K562 (cell line): Measurements from ENCODE around the gene CEACAM8. TPM values are rescaled to one million over a fixed set of nuclear protein-coding genes. Genes with fewer than 3 reads are reported as not detected.

ENCODE experiments used
- ATAC-seq: fragments of 200-7000 bp; cut with Tn5 transposase; 3 replicates; pipeline ENCODE4 v1.9.1; 2020; ENCODE audit warnings: moderate library complexity
- BruUV-seq: library from RNA; stranded (reverse); fragments of 400-500 nt; replicated peaks from 2 replicates; lab custom pipeline; 2021; lab: Mats Ljungman, UMichigan
- CTCF ChIA-PET: fragments of 300-600 bp; formaldehyde crosslinking; extraction: SDS; loops from one replicate; lab custom pipeline; 2021; ENCODE audit warnings: low intra/inter-chr PET ratio; lab: Yijun Ruan, JAX
- POLR2A ChIA-PET: fragments of 300-600, 350-650 bp; sonication (Branson Sonifier 250); formaldehyde crosslinking; extraction: SDS; loops from one replicate; lab custom pipeline; 2021; ENCODE audit warnings: antibody characterized with exemption, inconsistent platforms; lab: Yijun Ruan, JAX
- DNase-seq, 4 experiments: peaks; one replicate each; pipeline versions ENCODE4 v3.0.0 to v3.0.0-alpha.2; 2011 to 2018; ENCODE audit warnings: low spot score in 3 of 4, mixed read lengths in 3 of 4; ENCODE audit errors: extremely low read depth in 1 of 4
- FAIRE-seq: peaks from 2 replicates; lab custom pipeline; 2011; peaks lifted over from hg19 to GRCh38; lab: Jason Lieb, UNC
- H2AFZ ChIP-seq: 2 replicates; pipeline ENCODE4 v1.6.0; 2011; ENCODE audit warnings: low read depth, low read length, control low read depth, inconsistent platforms
- H3K27ac ChIP-seq: fragments of 200-600 bp; 3 replicates; pipeline ENCODE4 v1.8.0; 2011; ENCODE audit warnings: low read depth, mild to moderate bottlenecking, control low read depth, inconsistent platforms, low read length, moderate library complexity, mixed read lengths; ENCODE audit errors: extremely low read depth
- H3K27me3 ChIP-seq, 2 experiments: fragments of 300-600 bp in 1 of 2; 2 replicates in 1 of 2; 3 replicates in 1 of 2; pipeline versions ENCODE4 v1.6.0 to v1.8.0; 2011; ENCODE audit warnings: inconsistent platforms in 2 of 2, low read length in 2 of 2, mild to moderate bottlenecking in 1 of 2, mixed read lengths in 1 of 2, moderate library complexity in 1 of 2; ENCODE audit not compliant: control insufficient read depth in 2 of 2, insufficient read depth in 2 of 2
- H3K36me3 ChIP-seq: fragments of 300-600 bp; 3 replicates; pipeline ENCODE4 v1.8.0; 2011; ENCODE audit warnings: mild to moderate bottlenecking, low read length, inconsistent platforms; ENCODE audit not compliant: control insufficient read depth, insufficient read depth
- H3K4me1 ChIP-seq, 2 experiments: fragments of 200-600 bp in 1 of 2; replicated peaks in 1 of 2; 2 replicates in 1 of 2; 3 replicates in 1 of 2; pipeline versions ENCODE4 v1.5.1 to v1.8.0; 2011; ENCODE audit warnings: inconsistent platforms in 2 of 2, low read length in 2 of 2, mild to moderate bottlenecking in 1 of 2, mixed read lengths in 1 of 2, moderate library complexity in 1 of 2; ENCODE audit not compliant: control insufficient read depth in 2 of 2, insufficient read depth in 2 of 2
- H3K4me2 ChIP-seq: 2 replicates; pipeline ENCODE4 v1.6.1; 2011; ENCODE audit warnings: low read length, control low read depth, inconsistent platforms, mixed read lengths; ENCODE audit not compliant: insufficient read depth
- H3K4me3 ChIP-seq: fragments of 200-600 bp; sonication (generic), shearing (Covaris generic); 2 replicates; pipeline ENCODE4 v1.5.1; 2016; ENCODE audit warnings: control low read depth, inconsistent platforms
- H3K79me2 ChIP-seq: fragments of 200-600 bp; 3 replicates; pipeline ENCODE4 v1.8.0; 2011; ENCODE audit warnings: low read length, inconsistent platforms; ENCODE audit not compliant: control insufficient read depth, insufficient read depth
- H3K9ac ChIP-seq, 2 experiments: 2 replicates each; pipeline versions ENCODE4 v1.6.0 to v1.6.1; 2011; ENCODE audit warnings: low read depth in 2 of 2, low read length in 2 of 2, control low read depth in 1 of 2, inconsistent platforms in 1 of 2, mild to moderate bottlenecking in 1 of 2, mixed read lengths in 1 of 2; ENCODE audit not compliant: insufficient read depth in 1 of 2
- H3K9me1 ChIP-seq: one replicate; pipeline ENCODE4 v1.6.0; 2011; ENCODE audit warnings: inconsistent platforms, mild to moderate bottlenecking, low read length, moderate library complexity; ENCODE audit not compliant: control insufficient read depth, insufficient read depth
- H3K9me3 ChIP-seq: replicated peaks from 2 replicates; pipeline ENCODE4 v1.5.1; 2011; ENCODE audit warnings: low read depth, low read length, inconsistent platforms; ENCODE audit not compliant: control insufficient read depth, insufficient read depth
- H4K20me1 ChIP-seq: replicated peaks from 2 replicates; pipeline ENCODE4 v1.6.1; 2011; ENCODE audit warnings: low read length, inconsistent platforms, mixed read lengths; ENCODE audit not compliant: control insufficient read depth, insufficient read depth
- FIP1L1 ChIP-seq: fragments of 200-400 bp; formaldehyde crosslinking; IDR thresholded peaks from 2 replicates; pipeline ENCODE4 v1.6.1; 2018; ENCODE audit warnings: mild to moderate bottlenecking, low read depth, low read length; ENCODE audit not compliant: poor library complexity, severe bottlenecking
- GTF2F1 ChIP-seq: IDR thresholded peaks from 2 replicates; pipeline ENCODE4 v1.6.1; 2011; ENCODE audit warnings: low read depth, low read length, improper control_type of control experiment
- JUND ChIP-seq, 2 experiments: IDR thresholded peaks; 2 replicates in 1 of 2; 3 replicates in 1 of 2; pipeline ENCODE4 v1.6.1; 2011; ENCODE audit warnings: borderline replicate concordance in 2 of 2, low read depth in 2 of 2, low read length in 2 of 2, improper control_type of control experiment in 1 of 2, missing biosample characterization in 1 of 2, missing genetic modification characterization in 1 of 2, missing genetic modification reagents in 1 of 2
- PRMT5 ChIP-seq: sonication (generic); formaldehyde crosslinking; IDR thresholded peaks from 2 replicates; pipeline ENCODE4 v1.5.0; 2020; ENCODE audit warnings: missing genetic modification reagents
- RAD51 ChIP-seq: fragments of 450-650 bp; IDR thresholded peaks from 2 replicates; pipeline ENCODE4 v1.7.1; 2016; ENCODE audit warnings: low read depth, mild to moderate bottlenecking, borderline replicate concordance
- SMAD1 ChIP-seq: fragments of 150-350 bp; IDR thresholded peaks from 2 replicates; pipeline ENCODE4 v1.6.1; 2014; ENCODE audit warnings: low read length, low read depth; ENCODE audit not compliant: partially characterized antibody
- STAT5A ChIP-seq: IDR thresholded peaks from 2 replicates; pipeline ENCODE4 v1.6.1; 2012; ENCODE audit warnings: low read length, inconsistent platforms, borderline replicate concordance
- U2AF2 ChIP-seq: fragments of 200-400 bp; formaldehyde crosslinking; optimal IDR thresholded peaks from 2 replicates; pipeline ENCODE3; 2017; ENCODE audit warnings: low read depth, mild to moderate bottlenecking, low read length
- ZBTB11 ChIP-seq, 3 experiments: fragments of 200-800 bp in 1 of 3; fragments of 250-450 bp in 1 of 3; fragments of 450-650 bp in 1 of 3; sonication (Bioruptor Pico) in 1 of 3; sonication (Bioruptor generic) in 1 of 3; formaldehyde crosslinking in 1 of 3; IDR thresholded peaks; 2 replicates each; pipeline versions ENCODE4 v1.6.1 to v1.8.0; 2016 to 2022; ENCODE audit warnings: mild to moderate bottlenecking in 2 of 3, missing genetic modification characterization in 2 of 3, missing compliant biosample characterization in 1 of 3, moderate library complexity in 1 of 3
- ZNF655 ChIP-seq: fragments of 250-450 bp; sonication (Bioruptor Pico); IDR thresholded peaks from 2 replicates; pipeline ENCODE4 v1.5.0; 2021
- WGBS: fragments of 100-300 bp; shearing (Covaris generic); methylation state at CpG from one replicate; pipeline ENCODE4 v1.1.6; 2016; ENCODE audit warnings: low coverage, mixed read lengths; ENCODE audit not compliant: insufficient coverage; ENCODE audit errors: missing lambda C conversion rate; 5-methylcytosine and 5-hydroxymethylcytosine counted together
- in situ Hi-C: fragments of 300-500 bp; cut with MboI; formaldehyde crosslinking; loops from 4 replicates; pipeline ENCODE4 v1.15.0; 2018; ENCODE audit warnings: inconsistent platforms, mixed read lengths
- intact Hi-C: fragments of 100-400 bp; cut with micrococcal nuclease; formaldehyde crosslinking; loops from 2 replicates; pipeline ENCODE4 v1.14.2; 2022
- polyA plus RNA-seq, 8 experiments: library from polyadenylated mRNA; depleted of rRNA in 4 of 8; stranded (reverse) in 5 of 8; unstranded in 3 of 8; fragments of >200 nt; fragmentation: Nextera tagmentation in 2 of 8; fragmentation: Illumina TruSeq in 1 of 8; extraction: Ambion mirVana in 2 of 8; extraction: Trizol in 1 of 8; gene quantifications; 2 replicates each; pipeline versions ENCODE4 v1.2.1 to v1.2.3, GENCODE V29; 2011 to 2014; ENCODE audit warnings: inconsistent platforms in 1 of 8, missing spikeins in 1 of 8
- total RNA-seq, 7 experiments: library from RNA; depleted of rRNA in 6 of 7; stranded (reverse); fragments of >200 nt in 6 of 7; fragmentation: Illumina TruSeq in 2 of 7; extraction: Trizol in 2 of 7; gene quantifications; 2 replicates each; pipeline versions ENCODE4 v1.2.1 to v1.2.3, GENCODE V29; 2011 to 2021; ENCODE audit warnings: low replicate concordance in 1 of 7
- TF ChIP-seq, protein P1 (sequence below): fragments of 250-450 bp; sonication (Bioruptor Pico); IDR thresholded peaks from 2 replicates; pipeline ENCODE4 v1.8.0; 2021; ENCODE audit warnings: borderline replicate concordance, mild to moderate bottlenecking, moderate library complexity; ENCODE audit not compliant: poor library complexity, severe bottlenecking
- TF ChIP-seq, protein P2 (sequence below): fragments of 250-450 bp; sonication (Bioruptor Pico); IDR thresholded peaks from 2 replicates; pipeline ENCODE4 v1.4.0; 2020; ENCODE audit warnings: mild to moderate bottlenecking

The CEACAM8 gene
- total and polyA plus RNA-seq, 9 of the 15 experiments (the other 6 are each of a cell fraction or from before 2014, with no cell fraction given) = not detected

DNA sequence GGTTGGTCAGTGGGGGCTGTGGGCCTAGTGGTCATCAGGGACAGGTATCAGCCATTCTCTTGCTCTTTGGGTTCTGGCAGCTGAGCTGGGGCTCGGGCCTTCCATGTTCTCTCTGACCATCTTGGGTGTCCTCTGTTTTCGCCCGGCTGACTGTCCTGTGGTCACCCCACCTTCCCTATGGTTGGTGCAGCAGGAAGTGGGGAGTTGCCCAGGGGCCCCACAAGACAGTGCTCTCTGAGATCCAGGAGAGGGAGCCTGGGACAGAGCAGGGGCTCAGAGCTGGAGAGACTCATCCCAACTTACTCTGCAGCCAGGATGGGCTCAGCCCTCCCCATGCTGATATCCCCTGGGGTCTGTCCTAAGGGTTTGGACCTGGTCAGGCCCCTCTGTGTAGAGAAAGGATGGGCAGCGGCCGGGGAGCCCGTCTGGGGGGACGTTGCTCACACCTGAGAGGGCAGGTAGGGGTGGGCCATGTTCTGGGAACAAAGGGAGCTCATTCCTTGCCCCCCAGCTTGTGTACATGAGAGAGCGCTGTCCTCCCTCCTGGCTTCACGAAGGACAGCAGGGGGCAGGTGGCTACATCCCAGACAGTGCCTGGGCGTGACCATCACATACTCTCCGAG is 937 bp upstream of the CEACAM8 start (continued):
- TF ChIP-seq U2AF2 = no peak

GRCh38 chr19:42589792-42590191 is 4.9 kb downstream of the CEACAM8 start:
- CTCF ChIA-PET = no interaction called here
- Histone ChIP-seq H3K4me3 (no peak overlapping the region), H3K27me3 (peaks cover 2 to 9% of the 10 kb centered on the region in 2 experiments; a peak in 2 of 5 replicates), H2AFZ (no peak overlapping the region), H3K9me3 (no peaks in the 10 kb centered on the region), H3K27ac (no peak overlapping the region), H3K4me2 (no peak overlapping the region), H3K79me2 (no peaks in the 10 kb centered on the region), H3K4me1 (no peaks in the 10 kb centered on the region), H3K9me1 (no peaks in the 10 kb centered on the region), H3K36me3 (no peaks in the 10 kb centered on the region), H3K9ac (no peak overlapping the region), H4K20me1 (no peaks in the 10 kb centered on the region; the same call in 1 of the 2 replicates)
- POLR2A ChIA-PET = interaction anchor here (0.6 kb wide), 2 partner anchors 60 to 151 kb away, joined by 3 read pairs; partner anchors contain the start of gene PSG3
- BruUV-seq = no TSS peak
- ATAC-seq = no peak
- 0% methylated on average over 7 of the region's 7 CpGs for WGBS
- intact Hi-C loops = no loop called here
- DNase-seq = no peak
- no peak for FAIRE-seq
- in situ Hi-C loops = loop anchor here (10.0 kb wide), 1 partner anchor 135 kb away; no protein-coding TSS in a partner anchor
- no peak for TF ChIP-seq FIP1L1
- TF ChIP-seq GTF2F1 = no peak
- TF ChIP-seq, protein P1, sequence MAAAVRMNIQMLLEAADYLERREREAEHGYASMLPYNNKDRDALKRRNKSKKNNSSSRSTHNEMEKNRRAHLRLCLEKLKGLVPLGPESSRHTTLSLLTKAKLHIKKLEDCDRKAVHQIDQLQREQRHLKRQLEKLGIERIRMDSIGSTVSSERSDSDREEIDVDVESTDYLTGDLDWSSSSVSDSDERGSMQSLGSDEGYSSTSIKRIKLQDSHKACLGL (CRISPR knock-in tag) = no peak
- no peak for TF ChIP-seq RAD51
- no peak for TF ChIP-seq ZNF655 (CRISPR knock-in tag)
- TF ChIP-seq JUND (IDR thresholded peaks at IDR 0.05; ENCODE audit: borderline replicate concordance, low read depth, low read length) = no peak
- TF ChIP-seq JUND (tag; IDR thresholded peaks at IDR 0.05; ENCODE audit: borderline replicate concordance, low read depth, low read length) = no peak
- no peak for TF ChIP-seq PRMT5
- TF ChIP-seq ZBTB11 (CRISPR knock-in tag; IDR thresholded peaks at IDR 0.05) = no peak
- no peak for TF ChIP-seq SMAD1
- TF ChIP-seq, protein P2, sequence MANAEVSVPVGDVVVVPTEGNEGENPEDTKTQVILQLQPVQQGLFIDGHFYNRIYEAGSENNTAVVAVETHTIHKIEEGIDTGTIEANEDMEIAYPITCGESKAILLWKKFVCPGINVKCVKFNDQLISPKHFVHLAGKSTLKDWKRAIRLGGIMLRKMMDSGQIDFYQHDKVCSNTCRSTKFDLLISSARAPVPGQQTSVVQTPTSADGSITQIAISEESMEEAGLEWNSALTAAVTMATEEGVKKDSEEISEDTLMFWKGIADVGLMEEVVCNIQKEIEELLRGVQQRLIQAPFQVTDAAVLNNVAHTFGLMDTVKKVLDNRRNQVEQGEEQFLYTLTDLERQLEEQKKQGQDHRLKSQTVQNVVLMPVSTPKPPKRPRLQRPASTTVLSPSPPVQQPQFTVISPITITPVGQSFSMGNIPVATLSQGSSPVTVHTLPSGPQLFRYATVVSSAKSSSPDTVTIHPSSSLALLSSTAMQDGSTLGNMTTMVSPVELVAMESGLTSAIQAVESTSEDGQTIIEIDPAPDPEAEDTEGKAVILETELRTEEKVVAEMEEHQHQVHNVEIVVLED (CRISPR knock-in tag) = no peak
- TF ChIP-seq STAT5A = no peak
